ENCODE data around the gene HMOX1.

GRCh38 chr22:35411102-35411501 is 30.2 kb downstream of the HMOX1 start:
- no peak for TF ChIP-seq CTCF (IDR thresholded peaks at IDR 0.05; ENCODE audit: low read depth, low read length)
- no peak for TF ChIP-seq POLR2A (IDR thresholded peaks at IDR 0.05; ENCODE audit: extremely low read depth, insufficient read length)

All from NB4 (cell line).